ENCODE measurements around the gene GGT6.

DNA sequence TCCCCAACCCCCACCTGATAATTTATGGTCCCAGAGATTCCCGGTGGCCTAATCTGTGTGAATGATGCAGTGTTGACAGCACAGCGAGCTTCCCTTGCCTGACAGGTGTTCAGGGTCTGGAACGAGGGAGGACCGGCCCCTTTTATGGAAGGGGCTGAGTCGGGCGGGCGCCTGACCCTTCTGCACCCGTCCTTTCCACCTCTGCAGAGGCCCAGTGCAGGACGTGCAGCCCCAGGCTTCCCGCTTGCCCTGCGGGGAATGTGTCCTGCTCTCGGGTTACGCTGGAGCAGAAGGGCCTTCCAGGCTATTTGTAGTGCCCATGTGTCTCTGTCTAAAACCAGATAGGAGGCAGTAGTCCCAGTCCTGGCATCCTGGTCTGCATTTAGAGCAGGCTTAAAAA is 40.2 kb upstream of the GGT6 start:
- TF ChIP-seq POLR2A (IDR thresholded peaks at IDR 0.05; ENCODE audit: low read depth, low read length), result no peak
- no peak for TF ChIP-seq POLR2AphosphoS5 (IDR thresholded peaks at IDR 0.05; ENCODE audit: low read depth, low read length)
- no peak for TF ChIP-seq TAF1 (IDR thresholded peaks at IDR 0.05; ENCODE audit: borderline replicate concordance, low read depth, low read length)
